Skeletal muscle tissue (tissue), 4 donors: ENCODE data around the gene DCAF7. TPM values are rescaled to one million over a fixed set of nuclear protein-coding genes. Genes with fewer than 3 reads are reported as not detected.
A peak's percentile ranks its signal among the peaks of the same experiment; 100 is the strongest.

Source experiments
- H3K27ac ChIP-seq: one replicate; pipeline ENCODE4 v1.7.0; 2013; ENCODE audit warnings: mild to moderate bottlenecking, low read depth, low read length, inconsistent platforms
- H3K27me3 ChIP-seq, 3 donors: one replicate each; pipeline ENCODE4 v1.7.0; 2013; ENCODE audit warnings: low read length in 3 of 3; ENCODE audit not compliant: control insufficient read depth in 3 of 3, insufficient read depth in 3 of 3
- H3K36me3 ChIP-seq, 3 donors: one replicate each; pipeline ENCODE4 v1.7.0; 2013; ENCODE audit warnings: low read length in 3 of 3; ENCODE audit not compliant: control insufficient read depth in 3 of 3, insufficient read depth in 3 of 3
- H3K4me1 ChIP-seq, 3 donors: one replicate each; pipeline ENCODE4 v1.7.0; 2013; ENCODE audit warnings: low read length in 3 of 3, mild to moderate bottlenecking in 3 of 3; ENCODE audit not compliant: control insufficient read depth in 3 of 3, insufficient read depth in 3 of 3
- H3K4me3 ChIP-seq, 3 donors: one replicate each; pipeline ENCODE4 v1.7.0; 2013; ENCODE audit warnings: low read length in 3 of 3
- H3K9ac ChIP-seq, 3 donors: one replicate each; pipeline ENCODE4 v1.7.0; 2013; ENCODE audit warnings: low read length in 3 of 3, mild to moderate bottlenecking in 3 of 3, moderate library complexity in 2 of 3, low read depth in 1 of 3
- H3K9me3 ChIP-seq, 3 donors: one replicate each; pipeline ENCODE4 v1.7.0; 2013; ENCODE audit warnings: low read length in 3 of 3; ENCODE audit not compliant: control insufficient read depth in 3 of 3
- total RNA-seq: library from RNA; depleted of rRNA; stranded (reverse); fragments of >200 nt; gene quantifications from one replicate; pipeline ENCODE4 v1.2.3, GENCODE V29; 2014
- donor health status: Osteomylitis.

The DCAF7 gene
- total RNA-seq, 1 donor from 2014 or later: 13.6 TPM

- H3K36me3 ChIP-seq: peaks cover 28 to 36% (median 33%) of the 10 kb centered on the region in 3 donors
These were observed 60.6 kb downstream of the DCAF7 start for GRCh38 chr17:63610854-63611253.

GRCh38 chr17:63611354-63611753 lies 61.1 kb downstream of the DCAF7 start:
- Histone ChIP-seq H3K36me3 (peaks cover 23 to 31% (median 28%) of the 10 kb centered on the region in 3 donors), H3K27ac (no peak overlapping the region), H3K27me3 (no peaks in the 10 kb centered on the region), H3K9ac (no peak overlapping the region), H3K4me1 (no peaks in the 10 kb centered on the region), H3K9me3 (no peaks in the 10 kb centered on the region), H3K4me3 (no peak overlapping the region)

More at GRCh38 chr17:63610854-63611253, 60.6 kb downstream of the DCAF7 start:
- no peaks in the 10 kb centered on the region for H3K27me3 ChIP-seq
- no peak overlapping the region for H3K27ac ChIP-seq
- no peaks in the 10 kb centered on the region for H3K9me3 ChIP-seq
- H3K4me1 ChIP-seq: no peaks in the 10 kb centered on the region
- no peak overlapping the region for H3K4me3 ChIP-seq
- H3K9ac ChIP-seq: no peak overlapping the region

GRCh38 chr17:63613663-63614062 lies 63.4 kb downstream of the DCAF7 start:
- H3K27me3 ChIP-seq: no peaks in the 10 kb centered on the region
- H3K4me3 ChIP-seq: no peak overlapping the region
- no peak overlapping the region for H3K27ac ChIP-seq
- no peaks in the 10 kb centered on the region for H3K9me3 ChIP-seq
- H3K9ac ChIP-seq: no peak overlapping the region
- H3K36me3 ChIP-seq: peaks cover 3 to 10% (median 6%) of the 10 kb centered on the region in 3 donors
- no peaks in the 10 kb centered on the region for H3K4me1 ChIP-seq

DNA sequence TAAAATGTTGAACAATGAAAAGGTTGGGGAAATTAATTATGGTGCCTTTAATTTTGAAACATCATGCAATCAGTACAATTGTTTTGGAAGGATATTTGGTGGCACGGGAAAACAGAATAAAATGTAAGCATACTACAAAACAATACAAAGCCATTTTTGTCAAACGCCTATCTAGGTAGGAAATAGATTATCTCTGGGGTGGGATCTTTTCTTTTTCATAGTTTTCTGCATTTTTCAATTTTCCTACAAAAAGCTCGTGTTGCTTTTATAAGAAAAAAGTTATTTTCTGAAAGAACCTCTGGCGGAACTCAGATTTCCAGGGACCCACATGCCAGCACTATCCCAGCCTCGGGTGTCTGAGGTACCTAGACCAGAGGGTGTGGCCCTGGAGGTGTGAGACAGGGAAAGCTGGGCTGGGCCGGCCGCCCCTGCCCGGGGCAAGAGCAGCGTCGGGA lies 71.0 kb downstream of the DCAF7 start:
- peaks cover 23 to 30% (median 23%) of the 10 kb centered on the region in 3 donors for H3K4me1 ChIP-seq
- no peaks in the 10 kb centered on the region for H3K9me3 ChIP-seq
- H3K4me3 ChIP-seq: peak overlapping the region; percentile 62 to 88 (median 87)
- H3K27me3 ChIP-seq: no peaks in the 10 kb centered on the region
- H3K36me3 ChIP-seq: no peaks in the 10 kb centered on the region
- H3K27ac ChIP-seq: peak overlapping the region; percentile 68
- peak overlapping the region; percentile 62 to 85 (median 82) for H3K9ac ChIP-seq

GRCh38 chr17:63621684-63622573 lies 71.7 kb downstream of the DCAF7 start, which contains the start of gene MAP3K3:
Gene MAP3K3 (plus strand): TSS chr17:63622417. CDS start chr17:63622760, 343 bp downstream.
- H3K36me3 ChIP-seq: no peaks in the 10 kb centered on the region
- H3K9me3 ChIP-seq: no peaks in the 10 kb centered on the region
- H3K4me3 ChIP-seq: peak within 1 kb of the TSS; percentile 81 to 88 (median 87)
- peak within 1 kb of the TSS; percentile 73 for H3K27ac ChIP-seq
- H3K4me1 ChIP-seq: peaks cover 23 to 37% (median 28%) of the 10 kb centered on the region in 3 donors
- H3K9ac ChIP-seq: peak within 1 kb of the TSS; percentile 87 to 91 (median 88)
- no peaks in the 10 kb centered on the region for H3K27me3 ChIP-seq

DNA sequence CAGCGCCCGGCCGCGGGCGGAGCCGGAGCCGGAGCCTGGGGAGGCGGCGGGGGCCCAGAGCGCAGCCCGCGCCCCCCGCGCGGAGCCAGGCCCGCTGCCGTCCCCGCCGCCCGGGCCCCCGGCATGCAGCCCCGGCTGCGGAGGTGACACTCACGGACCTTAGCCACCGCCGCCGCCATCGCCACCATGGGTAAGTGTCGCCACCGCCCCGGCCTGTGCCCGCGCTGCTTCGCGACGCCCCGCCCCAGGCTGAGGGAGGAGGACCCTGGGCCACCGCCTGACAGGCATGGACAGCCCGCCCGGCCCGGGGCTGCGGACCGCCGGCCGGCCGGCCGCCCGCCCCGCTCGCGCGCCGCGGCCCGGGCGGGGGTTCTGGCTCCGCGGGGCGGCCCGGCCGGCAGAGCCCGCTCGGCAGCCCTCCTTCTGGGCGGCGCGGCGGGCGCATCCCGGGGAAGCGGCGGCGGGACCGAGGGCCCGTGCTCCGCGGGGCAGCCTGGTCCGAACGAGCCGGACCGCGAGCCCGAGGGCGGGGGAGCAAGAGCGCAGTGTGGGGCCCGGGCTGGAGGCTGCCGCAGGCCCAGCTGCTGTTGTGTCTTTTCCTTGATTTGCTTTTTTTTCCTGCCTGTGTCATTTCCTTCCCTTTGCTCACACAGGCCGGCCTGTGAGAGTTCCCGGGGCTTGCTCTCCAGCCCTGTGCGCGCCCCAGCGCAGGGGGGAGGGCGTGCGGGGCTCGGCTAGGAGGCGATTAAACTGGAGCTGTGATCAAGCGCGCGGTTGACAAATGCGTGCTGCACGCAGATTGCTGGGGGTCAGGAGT lies 72.5 kb downstream of the DCAF7 start:
- Histone ChIP-seq H3K36me3 (no peaks in the 10 kb centered on the region), H3K9me3 (no peaks in the 10 kb centered on the region), H3K4me3 (peak overlapping the region; percentile 81 to 88 (median 87)), H3K9ac (peak overlapping the region; percentile 87 to 91 (median 88)), H3K4me1 (peaks cover 23 to 44% (median 29%) of the 10 kb centered on the region in 3 donors), H3K27ac (peak overlapping the region; percentile 73), H3K27me3 (no peaks in the 10 kb centered on the region)

GRCh38 chr17:63623786-63624530 lies 73.7 kb downstream of the DCAF7 start:
- H3K4me1 ChIP-seq: peaks cover 26 to 44% (median 29%) of the 10 kb centered on the region in 3 donors
- H3K9ac ChIP-seq: peak overlapping the region; percentile 87 to 91 (median 88)
- peak overlapping the region; percentile 81 to 88 (median 87) for H3K4me3 ChIP-seq
- H3K9me3 ChIP-seq: no peaks in the 10 kb centered on the region
- H3K36me3 ChIP-seq: no peaks in the 10 kb centered on the region
- H3K27ac ChIP-seq: no peak overlapping the region
- no peaks in the 10 kb centered on the region for H3K27me3 ChIP-seq

GRCh38 chr17:63624531-63624880 lies 74.2 kb downstream of the DCAF7 start:
- Histone ChIP-seq H3K4me1 (peaks cover 29 to 48% (median 30%) of the 10 kb centered on the region in 3 donors), H3K27me3 (no peaks in the 10 kb centered on the region), H3K9ac (peak overlapping the region in 1 of 3 donors; percentile 25), H3K27ac (no peak overlapping the region), H3K9me3 (no peaks in the 10 kb centered on the region), H3K4me3 (no peak overlapping the region), H3K36me3 (no peaks in the 10 kb centered on the region)

DNA sequence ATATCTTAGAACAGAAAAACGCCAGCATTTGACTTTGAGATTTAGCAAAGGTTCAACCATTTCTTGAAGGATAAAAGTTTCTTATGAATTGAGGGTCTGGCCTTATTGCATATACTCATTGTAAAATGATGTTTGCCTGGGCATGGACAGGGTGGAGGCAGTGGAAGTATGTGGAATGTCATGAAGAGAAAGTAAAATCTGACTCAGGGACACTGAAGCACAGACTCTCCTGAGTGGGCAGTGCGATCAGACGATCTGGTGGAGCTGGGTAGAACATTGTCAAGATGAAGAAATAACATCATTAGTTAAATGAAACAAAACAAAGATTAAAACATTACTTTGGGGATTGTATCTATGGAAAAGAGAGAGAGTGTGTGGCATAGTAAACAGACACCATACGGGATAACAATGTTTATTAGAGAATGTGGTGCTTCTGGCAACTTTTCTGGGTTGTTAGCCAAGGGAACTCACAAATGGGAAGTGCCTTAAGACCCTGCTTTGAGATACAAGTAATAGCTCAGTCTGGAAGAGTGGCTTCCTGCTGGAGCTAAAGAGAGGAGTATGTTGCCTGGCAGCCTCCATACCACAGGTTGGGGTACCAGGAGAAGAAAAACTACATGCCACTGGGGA lies 76.4 kb downstream of the DCAF7 start:
- Histone ChIP-seq H3K4me1 (peaks cover 30 to 60% (median 31%) of the 10 kb centered on the region in 3 donors), H3K27ac (peak overlapping the region; percentile 5), H3K27me3 (no peaks in the 10 kb centered on the region), H3K36me3 (no peaks in the 10 kb centered on the region), H3K9ac (peak overlapping the region in 1 of 3 donors; percentile 25), H3K9me3 (no peaks in the 10 kb centered on the region), H3K4me3 (no peak overlapping the region)
